IMR-90 (cell line): Measurements from ENCODE around the gene SELENOP. TPM values are rescaled to one million over a fixed set of nuclear protein-coding genes. Genes with fewer than 3 reads are reported as not detected.
"Not testable (repeated sequence)": the region's sequence is repeated elsewhere in the genome, so short reads cannot be mapped to it uniquely, and the experiment has no call there.

ENCODE experiments used
- ATAC-seq: fragments of 200-7000 bp; cut with Tn5 transposase; 2 replicates; pipeline ENCODE4 v1.9.1; 2020; ENCODE audit warnings: low read depth, mild to moderate bottlenecking, moderate library complexity
- BruUV-seq: library from RNA; stranded (reverse); fragments of 400-500 nt; replicated peaks from 2 replicates; lab custom pipeline; 2021; lab: Mats Ljungman, UMichigan
- CTCF ChIA-PET: fragments of 300-600 bp; formaldehyde crosslinking; extraction: SDS; loops from one replicate; lab custom pipeline; 2021; ENCODE audit warnings: antibody characterized with exemption; lab: Yijun Ruan, JAX
- POLR2A ChIA-PET: fragments of 300-600 bp; sonication (Branson Sonifier 250); formaldehyde crosslinking; loops from one replicate; lab custom pipeline; 2022; ENCODE audit warnings: antibody characterized with exemption; ENCODE audit not compliant: unreplicated experiment; lab: Charles Lee
- DNase-seq: peaks from one replicate; pipeline ENCODE4 v3.0.0; 2013
- H2AFZ ChIP-seq: replicated peaks from 2 replicates; pipeline ENCODE3; 2013; ENCODE audit warnings: low read length, mild to moderate bottlenecking; ENCODE audit not compliant: poor library complexity
- H2AK5ac ChIP-seq: 2 replicates; pipeline ENCODE4 v1.6.1; 2013; ENCODE audit warnings: low read depth, low read length, inconsistent platforms
- H2AK9ac ChIP-seq: replicated peaks from 2 replicates; pipeline ENCODE3; 2013; ENCODE audit warnings: mild to moderate bottlenecking, low read depth, low read length, moderate library complexity; ENCODE audit not compliant: poor library complexity
- H2BK120ac ChIP-seq: 2 replicates; pipeline ENCODE4 v1.6.1; 2013; ENCODE audit warnings: low read depth, low read length, inconsistent platforms
- H2BK15ac ChIP-seq: 3 replicates; pipeline ENCODE4 v1.6.1; 2013; ENCODE audit warnings: low read depth, low read length, inconsistent platforms
- H2BK20ac ChIP-seq: 2 replicates; pipeline ENCODE4 v1.6.1; 2013; ENCODE audit warnings: low read depth, mild to moderate bottlenecking, inconsistent platforms, low read length, moderate library complexity
- H2BK5ac ChIP-seq: 2 replicates; pipeline ENCODE4 v1.6.1; 2013; ENCODE audit warnings: mild to moderate bottlenecking, low read depth, low read length, inconsistent platforms; ENCODE audit not compliant: poor library complexity, severe bottlenecking
- H3K14ac ChIP-seq: replicated peaks from 2 replicates; pipeline ENCODE4 v1.6.1; 2013; ENCODE audit warnings: low read depth, low read length, inconsistent platforms
- H3K18ac ChIP-seq: 2 replicates; pipeline ENCODE4 v1.6.1; 2013; ENCODE audit warnings: low read depth, low read length, control low read depth
- H3K23ac ChIP-seq: 2 replicates; pipeline ENCODE4 v1.6.1; 2013; ENCODE audit warnings: low read depth, low read length, inconsistent platforms
- H3K27ac ChIP-seq: 2 replicates; pipeline ENCODE4 v1.5.1; 2013; ENCODE audit warnings: mild to moderate bottlenecking, control low read depth, low read length; ENCODE audit not compliant: insufficient read depth
- H3K27me3 ChIP-seq: 2 replicates; pipeline ENCODE4 v1.6.1; 2013; ENCODE audit warnings: low read length; ENCODE audit not compliant: control insufficient read depth, insufficient read depth
- H3K36me3 ChIP-seq: 2 replicates; pipeline ENCODE4 v1.6.1; 2013; ENCODE audit warnings: low read length, mixed read lengths; ENCODE audit not compliant: control insufficient read depth, insufficient read depth
- H3K4ac ChIP-seq: 2 replicates; pipeline ENCODE4 v1.6.1; 2013; ENCODE audit warnings: low read depth, low read length, inconsistent platforms
- H3K4me1 ChIP-seq: 2 replicates; pipeline ENCODE4 v1.6.1; 2013; ENCODE audit warnings: low read length, mixed read lengths; ENCODE audit not compliant: control insufficient read depth, insufficient read depth
- H3K4me2 ChIP-seq: 2 replicates; pipeline ENCODE4 v1.6.1; 2013; ENCODE audit warnings: low read depth, mild to moderate bottlenecking, control low read depth, low read length, moderate library complexity
- H3K4me3 ChIP-seq: 2 replicates; pipeline ENCODE4 v1.5.1; 2013; ENCODE audit warnings: low read depth, mild to moderate bottlenecking, control low read depth, low read length, moderate library complexity; ENCODE audit not compliant: insufficient read depth
- H3K56ac ChIP-seq: 2 replicates; pipeline ENCODE4 v1.6.1; 2013; ENCODE audit warnings: low read length, inconsistent platforms; ENCODE audit not compliant: insufficient read depth; ENCODE audit errors: extremely low read depth
- H3K79me1 ChIP-seq, 2 experiments: 2 replicates each; pipeline ENCODE4 v1.6.1; 2013; ENCODE audit warnings: low read length in 2 of 2, inconsistent platforms in 1 of 2, low read depth in 1 of 2
- H3K9ac ChIP-seq: 2 replicates; pipeline ENCODE4 v1.6.1; 2013; ENCODE audit warnings: low read depth, low read length, control low read depth
- H3K9me1 ChIP-seq: 2 replicates; pipeline ENCODE4 v1.6.1; 2013; ENCODE audit warnings: low read length, inconsistent platforms; ENCODE audit not compliant: insufficient read depth
- H3K9me3 ChIP-seq: 2 replicates; pipeline ENCODE4 v1.6.1; 2013; ENCODE audit warnings: low read length; ENCODE audit not compliant: control insufficient read depth, insufficient read depth
- H4K20me1 ChIP-seq: 2 replicates; pipeline ENCODE4 v1.6.1; 2013; ENCODE audit warnings: low read length, inconsistent platforms; ENCODE audit not compliant: insufficient read depth
- H4K5ac ChIP-seq: 2 replicates; pipeline ENCODE4 v1.6.1; 2013; ENCODE audit warnings: mild to moderate bottlenecking, low read depth, low read length, control low read depth
- H4K8ac ChIP-seq, 2 experiments: 2 replicates each; pipeline ENCODE4 v1.6.1; 2013; ENCODE audit warnings: low read depth in 2 of 2, low read length in 2 of 2, control low read depth in 1 of 2, inconsistent platforms in 1 of 2
- H4K91ac ChIP-seq: 2 replicates; pipeline ENCODE4 v1.6.1; 2013; ENCODE audit warnings: low read depth, low read length, inconsistent platforms; ENCODE audit not compliant: insufficient read depth
- WGBS, 2 experiments: methylation state at CpG; one replicate each; pipeline versions ENCODE4 v1.1.5 to v1.1.7; 2013; ENCODE audit warnings: missing lambda C conversion rate in 2 of 2; ENCODE audit not compliant: insufficient read length in 1 of 2; ENCODE audit errors: extremely low coverage in 2 of 2; 5-methylcytosine and 5-hydroxymethylcytosine counted together
- dilution Hi-C: fragments of 300-500 bp; cut with HindIII; formaldehyde crosslinking; loops from one replicate; pipeline ENCODE4 v1.14.3; 2018; ENCODE audit warnings: low sequenced_read_pairs; ENCODE audit not compliant: unreplicated experiment
- in situ Hi-C: fragments of 300-500 bp; cut with MboI; formaldehyde crosslinking; loops from 3 replicates; pipeline ENCODE4 v1.14.3; 2019; ENCODE audit warnings: low sequenced_read_pairs, inconsistent platforms, mixed read lengths
- intact Hi-C: fragments of 100-400 bp; cut with micrococcal nuclease; formaldehyde crosslinking; loops from 2 replicates; pipeline ENCODE4 v1.10.0; 2022
- polyA plus RNA-seq, 3 experiments: library from polyadenylated mRNA; depleted of rRNA; stranded (reverse); fragments of >200 nt; gene quantifications; 2 replicates each; pipeline ENCODE4 v1.2.3, GENCODE V29; 2012; ENCODE audit warnings: low replicate concordance in 1 of 3
- total RNA-seq: library from RNA; depleted of rRNA; stranded (reverse); fragments of >200 nt; gene quantifications from 2 replicates; pipeline ENCODE4 v1.2.3, GENCODE V29; 2012

Gene SELENOP
- total and polyA plus RNA-seq, 2 of the 4 experiments (the other 2 are of a cell fraction): 0.55 to 1.1 TPM

- H2AK9ac ChIP-seq, H2BK15ac ChIP-seq, H2AFZ ChIP-seq, H3K14ac ChIP-seq, H2BK20ac ChIP-seq, H3K4me3 ChIP-seq, H3K79me1 ChIP-seq, H3K23ac ChIP-seq, intact Hi-C loops, H3K9ac ChIP-seq, H4K20me1 ChIP-seq, H3K9me1 ChIP-seq, H3K4me1 ChIP-seq, ATAC-seq, dilution Hi-C loops, H4K8ac ChIP-seq, H3K27ac ChIP-seq, H3K4ac ChIP-seq, H4K91ac ChIP-seq, H3K4me2 ChIP-seq, H2BK5ac ChIP-seq, H3K36me3 ChIP-seq, H4K5ac ChIP-seq, H2AK5ac ChIP-seq, BruUV-seq, H3K9me3 ChIP-seq, H3K56ac ChIP-seq, CTCF ChIA-PET, H3K18ac ChIP-seq, H2BK120ac ChIP-seq, H3K27me3 ChIP-seq, DNase-seq, in situ Hi-C loops: not testable (repeated sequence)
- POLR2A ChIA-PET: interaction anchor here (0.6 kb wide), 1 partner anchor 353 kb away, joined by 3 read pairs; no protein-coding TSS in a partner anchor
- WGBS, 2 experiments: no CpG with 5 or more reads among the region's 2 CpGs
Observed at GRCh38 chr5:42816546-42816945, 4.9 kb upstream of the SELENOP start.
